NCI-H1436 (cell line): Measurements from ENCODE around the gene SOCS3.
"Not testable (repeated sequence)": the region's sequence is repeated elsewhere in the genome, so short reads cannot be mapped to it uniquely, and the experiment has no call there.

Experiments used
- DNase-seq: peaks from one replicate; lab custom pipeline; 2025; lab: John Stamatoyannopoulos, UW

Gene SOCS3

GRCh38 chr17:78348055-78348770 is 11.7 kb downstream of the SOCS3 start:
- DNase-seq = no peak

- no peak for DNase-seq
Measured at GRCh38 chr17:78347453-78347852, 12.4 kb downstream of the SOCS3 start.

- DNase-seq = no peak
Measured at GRCh38 chr17:78346605-78347250, 13.1 kb downstream of the SOCS3 start.

DNA sequence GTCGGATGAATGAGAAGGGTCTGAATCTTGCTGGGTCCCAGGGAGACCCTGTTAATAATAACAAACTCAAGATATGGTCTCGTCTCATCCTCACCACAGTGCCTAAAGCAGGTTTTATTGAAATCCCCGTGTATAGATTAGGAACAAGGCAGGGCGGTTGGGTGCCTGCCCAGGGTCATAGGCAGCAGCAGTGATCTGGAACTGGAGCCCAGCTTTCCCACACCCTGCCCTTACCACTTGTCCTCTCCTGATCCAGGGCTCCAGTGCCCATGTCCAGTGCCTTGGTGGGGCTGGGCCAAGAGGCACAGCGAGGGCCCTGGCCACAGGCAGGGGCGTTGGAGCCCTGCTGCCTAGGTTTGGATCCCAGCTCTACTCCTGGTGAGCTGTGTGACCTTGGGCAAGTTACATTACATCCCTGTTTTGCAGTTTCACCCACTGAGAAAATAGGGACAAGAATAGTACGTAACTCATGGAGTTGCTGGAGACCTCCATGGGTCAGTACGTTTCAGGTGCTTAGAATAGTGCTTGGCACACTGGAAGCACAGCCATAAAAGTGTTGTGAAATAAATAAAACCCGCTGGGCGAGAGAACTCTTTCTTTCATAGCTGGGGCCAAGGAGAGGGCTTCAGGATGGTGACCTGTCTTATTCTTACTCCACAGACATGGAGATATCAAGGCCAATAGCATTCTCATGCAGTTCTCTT is 13.9 kb downstream of the SOCS3 start:
- DNase-seq = no peak

GRCh38 chr17:78345172-78345571 is 14.7 kb downstream of the SOCS3 start:
- DNase-seq = no peak

DNA sequence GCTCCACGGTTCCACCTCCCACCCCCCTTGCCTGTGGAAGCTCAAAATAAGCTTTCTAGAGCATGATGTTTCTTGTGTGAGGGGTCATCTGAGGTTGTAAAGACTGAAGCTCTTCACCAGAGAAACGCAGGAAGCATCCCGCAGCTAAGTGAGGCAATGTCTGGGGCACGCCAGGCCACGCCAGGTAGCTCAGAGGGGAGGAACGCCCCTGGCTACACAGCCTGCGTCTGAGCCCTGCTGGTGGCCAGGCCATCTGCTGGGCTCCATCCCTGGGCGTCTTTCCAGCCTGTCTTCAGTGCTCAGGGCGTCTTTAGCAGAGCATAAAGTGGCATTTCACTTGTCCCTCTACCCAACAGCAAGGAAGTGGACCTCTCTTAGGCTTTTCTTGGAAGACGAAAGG is 15.2 kb downstream of the SOCS3 start:
- DNase-seq = no peak

DNA sequence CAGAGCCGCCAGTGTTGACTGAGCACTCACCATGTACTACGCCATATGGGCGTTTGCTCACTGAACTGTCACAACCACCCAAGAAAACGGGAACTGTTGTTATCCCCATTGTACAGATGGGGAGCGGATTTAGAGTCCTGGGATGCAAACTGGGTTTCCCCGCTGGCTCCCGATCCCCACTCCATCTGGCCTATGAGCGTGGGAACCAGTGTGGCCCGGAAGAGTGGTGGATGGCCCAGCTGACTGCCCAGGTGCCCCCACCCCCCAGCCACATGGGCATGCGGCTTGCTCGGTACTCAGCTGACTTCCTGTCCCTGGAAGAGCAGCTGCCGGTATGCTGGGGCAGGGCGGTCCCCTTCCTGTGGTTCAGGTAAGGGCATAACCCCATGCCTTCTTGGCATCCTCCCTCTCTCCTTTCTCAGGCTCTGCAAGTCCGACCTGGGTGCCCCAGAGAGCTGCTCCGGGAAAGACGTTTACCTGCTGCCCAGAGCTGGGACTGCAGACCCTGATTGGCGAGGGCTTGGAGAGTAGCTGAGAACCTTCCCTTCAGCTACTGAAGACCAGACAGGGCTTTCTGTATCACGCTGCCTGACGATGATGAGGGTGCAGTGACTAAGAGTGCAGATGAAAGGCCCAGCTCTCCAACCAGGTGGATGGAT is 16.2 kb downstream of the SOCS3 start:
- DNase-seq = no peak

- DNase-seq = no peak
Measured at GRCh38 chr17:78343187-78343542, 16.7 kb downstream of the SOCS3 start.

- no peak for DNase-seq
Measured at GRCh38 chr17:78342449-78343186, 17.3 kb downstream of the SOCS3 start.

GRCh38 chr17:78341559-78342448 is 18.1 kb downstream of the SOCS3 start:
- no peak for DNase-seq

GRCh38 chr17:78340183-78340955 is 19.5 kb downstream of the SOCS3 start:
- no peak for DNase-seq

GRCh38 chr17:78338486-78339259 is 21.2 kb downstream of the SOCS3 start:
- no peak for DNase-seq

GRCh38 chr17:78337244-78338109 is 22.4 kb downstream of the SOCS3 start:
- DNase-seq = no peak

DNA sequence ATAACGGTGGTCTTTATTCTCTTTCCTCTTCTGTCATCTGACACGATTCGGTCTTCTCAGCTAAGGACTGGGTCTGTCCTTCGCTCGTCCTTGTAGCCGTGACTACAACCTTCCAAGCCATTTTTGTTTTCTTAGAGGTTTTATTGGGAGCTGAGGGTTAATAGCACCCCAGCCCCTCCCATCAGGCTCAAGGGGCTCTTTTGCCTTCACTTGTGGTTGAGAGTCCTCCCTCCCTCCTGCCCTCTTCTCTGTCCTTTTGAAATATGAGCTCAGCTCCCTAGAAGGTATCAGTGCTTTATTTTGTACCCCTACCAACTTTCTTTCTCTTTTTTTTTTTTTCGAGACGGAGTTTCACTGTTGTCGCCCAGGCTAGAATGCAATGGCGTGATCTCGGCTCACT is 24.7 kb downstream of the SOCS3 start:
- DNase-seq = no peak

GRCh38 chr17:78332991-78333390 is 26.9 kb downstream of the SOCS3 start:
- DNase-seq = no peak

- not testable (repeated sequence) for DNase-seq
Measured at GRCh38 chr17:78331355-78331754, 28.5 kb downstream of the SOCS3 start.

- DNase-seq = no peak
Measured at GRCh38 chr17:78330570-78331224, 29.2 kb downstream of the SOCS3 start.
